GM21576 (cell line): ENCODE data around the gene COA1.
"Not testable (repeated sequence)": the region's sequence is repeated elsewhere in the genome, so short reads cannot be mapped to it uniquely, and the experiment has no call there.

ENCODE experiments used
- ATAC-seq: cut with Tn5 transposase; IDR thresholded peaks from one replicate; pipeline ENCODE4 v1.9.1; 2021; ENCODE audit warnings: mild to moderate bottlenecking, moderate library complexity; ENCODE audit not compliant: unreplicated experiment

COA1 gene

DNA sequence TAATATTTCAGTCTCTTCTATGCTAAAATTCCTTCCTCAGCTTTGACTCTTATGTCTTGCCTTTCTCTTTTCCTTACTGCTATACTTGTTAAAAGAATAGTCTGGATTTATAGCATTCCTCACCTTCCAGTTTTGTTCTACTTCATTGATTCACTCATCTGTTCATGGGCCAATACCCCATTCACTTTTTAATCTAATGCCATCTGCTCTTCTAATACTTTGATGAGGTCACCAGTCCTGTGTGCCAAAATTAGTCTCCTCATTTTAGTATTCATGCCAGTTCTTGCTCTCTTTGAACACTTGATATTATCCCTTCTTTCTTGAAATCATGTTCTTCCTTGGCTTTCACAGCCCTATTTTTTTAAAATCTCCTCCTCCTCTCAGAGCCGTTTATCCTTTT, 127.1 kb downstream of the COA1 start:
- ATAC-seq, result no peak

DNA sequence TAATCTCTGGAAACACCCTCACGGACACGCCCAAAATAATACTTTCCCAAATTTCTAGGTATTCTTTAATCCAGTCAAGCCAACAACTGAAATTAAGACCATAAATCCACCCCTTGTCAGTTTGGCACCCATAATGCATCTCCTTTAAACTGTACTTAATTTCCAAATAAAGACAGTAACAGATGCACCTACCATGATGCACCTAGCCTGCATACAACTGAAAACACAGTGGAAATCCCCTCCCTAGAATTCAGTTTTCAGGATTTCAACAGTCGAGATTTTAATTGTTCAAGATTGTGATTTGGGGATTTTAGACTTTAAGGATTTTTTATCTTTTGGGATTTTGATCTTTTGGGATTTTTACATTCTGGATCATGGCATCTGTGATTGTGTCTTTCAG, 129.3 kb downstream of the COA1 start:
- no peak for ATAC-seq

DNA sequence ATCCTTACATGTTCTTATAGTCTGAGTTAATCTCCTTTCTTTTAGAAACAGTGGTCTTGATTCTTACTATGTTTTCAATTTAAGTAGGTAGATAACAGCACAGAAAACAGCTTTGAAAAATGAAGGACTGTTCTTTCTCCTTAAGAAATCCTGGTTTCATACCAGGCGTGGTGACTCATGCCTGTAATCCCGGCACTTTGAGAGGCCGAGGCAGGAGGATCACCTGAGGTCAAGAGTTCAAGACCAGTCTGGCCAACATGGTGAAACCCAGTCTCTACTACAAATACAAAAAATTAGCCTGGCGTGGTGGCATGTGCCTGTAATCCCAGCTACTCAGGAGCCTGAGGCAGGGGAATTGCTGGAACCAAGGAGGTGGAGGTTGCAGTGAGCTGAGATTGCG, 132.9 kb downstream of the COA1 start:
- ATAC-seq, result not testable (repeated sequence)

DNA sequence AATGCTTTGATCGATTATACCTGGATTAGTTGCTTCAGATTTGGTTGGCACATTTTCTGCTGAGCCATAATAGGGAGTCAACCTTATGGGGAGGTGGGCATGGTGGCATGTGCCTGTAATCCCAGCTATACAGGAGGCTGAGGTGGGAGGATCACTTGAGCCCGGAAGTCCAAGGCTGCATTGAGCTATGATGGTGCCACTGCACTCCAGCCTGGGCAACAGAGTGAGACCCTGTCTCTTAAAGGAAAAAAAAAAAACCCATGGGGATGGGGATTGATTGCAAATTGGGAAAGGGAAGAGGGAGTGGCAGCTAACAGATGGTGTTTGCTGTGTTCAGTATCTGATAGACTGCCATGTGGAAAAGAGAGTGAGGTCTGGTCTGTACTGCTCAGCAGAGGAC, 135.3 kb downstream of the COA1 start:
- ATAC-seq, result no peak

DNA sequence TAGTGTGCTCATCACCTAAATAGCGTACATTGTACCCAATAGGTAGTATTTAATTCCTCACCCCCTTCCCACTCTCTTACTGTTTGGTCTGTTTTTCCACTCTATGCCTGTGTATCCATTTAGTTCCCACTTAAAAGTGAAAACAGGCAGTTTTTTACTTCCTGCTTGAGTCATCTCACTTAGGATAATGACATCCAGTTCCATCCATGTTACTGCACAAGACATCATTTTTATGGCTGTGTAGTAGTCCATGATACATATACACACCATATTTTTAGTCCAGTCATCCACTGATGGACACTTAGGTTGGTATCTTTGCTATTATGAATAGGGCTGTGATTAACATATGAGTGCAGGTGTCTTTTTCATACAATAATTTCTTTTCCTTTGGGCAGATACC, 136.3 kb downstream of the COA1 start:
- no peak for ATAC-seq

DNA sequence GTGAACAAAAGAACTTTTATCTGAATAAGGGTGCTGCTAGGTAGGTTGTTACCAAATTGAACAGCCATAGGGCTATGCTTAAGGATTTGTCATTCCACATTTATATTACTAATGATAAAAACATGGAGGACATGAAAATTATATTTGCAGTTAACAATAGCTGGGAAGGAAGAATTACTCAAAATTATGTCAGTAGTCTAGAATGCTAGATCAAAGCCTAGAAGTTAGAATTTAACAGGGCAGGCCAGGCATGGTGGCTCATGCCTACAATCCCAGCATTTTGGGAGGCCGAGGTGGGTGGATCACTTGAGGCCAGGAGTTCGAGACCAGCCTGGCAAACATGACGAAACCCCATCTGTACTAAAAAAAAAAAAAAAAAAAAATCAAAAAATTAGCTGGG, 137.0 kb downstream of the COA1 start:
- ATAC-seq, result no peak

DNA sequence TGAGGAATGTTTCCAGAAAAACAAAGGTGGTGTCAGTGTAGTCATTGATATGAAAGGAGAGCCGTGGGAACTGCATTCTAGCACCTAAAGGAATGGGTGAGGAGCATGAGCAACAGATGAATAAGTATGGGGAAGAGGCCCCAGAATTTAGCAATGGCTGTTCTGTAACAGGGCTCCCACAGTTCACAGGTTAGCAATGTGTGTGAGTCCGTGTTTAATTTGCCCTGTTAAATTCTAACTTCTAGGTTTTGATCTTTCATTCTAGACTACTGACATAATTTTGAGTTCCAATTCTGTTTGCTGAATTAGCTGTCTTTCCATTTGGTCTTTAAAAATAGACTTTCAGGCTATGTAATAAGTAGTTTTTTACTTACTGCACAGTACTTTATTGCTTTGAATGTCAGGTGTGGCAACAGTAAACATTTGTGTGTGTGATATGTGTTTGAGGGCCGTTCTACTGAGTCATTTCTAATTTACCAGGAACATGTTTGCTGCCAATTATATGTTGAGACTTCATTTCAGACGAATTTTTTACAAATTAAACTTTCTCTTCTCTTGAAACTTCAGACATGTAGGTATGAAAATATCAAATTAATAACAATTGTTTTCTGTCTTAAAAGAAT, 137.7 kb downstream of the COA1 start:
- no peak for ATAC-seq

DNA sequence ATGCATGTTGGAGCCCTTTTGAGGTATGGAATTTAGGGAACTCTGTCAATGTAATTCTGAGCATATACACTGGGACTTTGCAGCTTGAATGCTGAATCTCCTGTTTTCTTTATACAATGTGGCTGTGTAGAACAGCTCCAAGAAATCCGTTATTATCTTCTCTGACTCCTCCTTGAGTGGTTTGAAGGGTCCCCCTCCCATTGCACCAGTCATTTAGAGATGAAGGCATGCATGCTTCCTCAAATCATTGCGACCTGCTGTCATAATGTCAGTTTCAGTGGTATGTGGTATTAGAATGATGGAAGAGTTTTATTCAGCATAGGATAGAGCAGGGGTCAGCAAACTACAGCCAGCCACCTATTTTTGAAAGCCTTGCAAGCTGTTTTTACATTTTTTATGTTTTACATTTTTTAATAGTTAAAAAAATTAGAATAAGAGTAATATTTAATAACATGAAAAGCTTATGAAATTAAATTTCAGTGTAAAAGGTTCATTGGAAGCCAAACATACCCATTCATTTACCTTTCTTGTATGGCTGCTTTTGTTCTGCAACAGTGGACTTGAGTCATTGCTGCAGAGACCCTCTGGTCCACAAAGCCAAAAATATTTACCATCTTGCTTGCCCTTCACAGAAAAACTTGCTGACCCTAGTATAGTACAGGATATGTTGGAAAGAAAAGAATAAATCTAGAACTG, 138.3 kb downstream of the COA1 start:
- ATAC-seq, result peak; percentile 68

DNA sequence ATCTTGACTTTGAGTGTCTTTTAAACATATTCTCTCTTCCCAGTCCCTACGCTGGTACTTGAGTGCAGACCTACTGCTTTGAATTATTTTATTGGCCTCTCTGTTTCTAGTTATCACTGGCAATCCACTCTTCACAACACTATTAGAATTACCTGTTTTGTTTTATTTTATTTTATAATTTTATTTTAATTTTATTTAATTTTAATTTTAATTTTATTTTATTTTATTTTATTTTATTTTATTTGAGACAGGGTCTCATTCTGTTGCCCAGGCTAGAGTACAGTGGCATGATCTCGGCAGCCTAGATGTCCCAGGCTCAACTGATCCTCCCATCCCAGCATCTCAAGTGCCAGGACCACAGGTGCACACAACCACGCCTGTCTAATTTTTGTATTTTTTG, 139.6 kb downstream of the COA1 start:
- no peak for ATAC-seq
